MCF 10A (cell line): ENCODE data around the gene PTPRE. TPM values are rescaled to one million over a fixed set of nuclear protein-coding genes. Genes with fewer than 3 reads are reported as not detected.

Experiments
- BruUV-seq: library from RNA; stranded (reverse); fragments of 400-500 nt; replicated peaks from 2 replicates; lab custom pipeline; 2021; lab: Mats Ljungman, UMichigan
- CTCF ChIA-PET: fragments of 300-600 bp; sonication (Branson Sonifier 250); formaldehyde crosslinking; extraction: SDS; loops from one replicate; lab custom pipeline; 2021; ENCODE audit warnings: antibody characterized with exemption, inconsistent platforms; lab: Yijun Ruan, JAX
- POLR2A ChIA-PET: fragments of 300-600, 350-650 bp; sonication (Branson Sonifier 250); formaldehyde crosslinking; extraction: SDS; loops from one replicate; lab custom pipeline; 2020; ENCODE audit warnings: antibody characterized with exemption, inconsistent platforms; lab: Yijun Ruan, JAX
- DNase-seq: peaks from one replicate; pipeline ENCODE4 v3.0.0-alpha.2; 2018; ENCODE audit not compliant: unreplicated experiment
- H3K27ac Mint-ChIP-seq: one replicate; pipeline ENCODE4 v1.8.0; 2022; ENCODE audit warnings: mild to moderate bottlenecking, low read depth, mixed read lengths; ENCODE audit not compliant: unreplicated experiment
- H3K27me3 Mint-ChIP-seq: one replicate; pipeline ENCODE4 v1.8.0; 2022; ENCODE audit warnings: mixed read lengths; ENCODE audit not compliant: insufficient read depth, unreplicated experiment
- H3K36me3 Mint-ChIP-seq: one replicate; pipeline ENCODE4 v1.8.0; 2022; ENCODE audit warnings: mild to moderate bottlenecking, moderate library complexity, mixed read lengths; ENCODE audit not compliant: insufficient read depth, unreplicated experiment
- H3K4me1 Mint-ChIP-seq: one replicate; pipeline ENCODE4 v1.8.0; 2022; ENCODE audit warnings: mixed read lengths; ENCODE audit not compliant: insufficient read depth, unreplicated experiment
- H3K4me3 Mint-ChIP-seq: one replicate; pipeline ENCODE4 v1.8.0; 2022; ENCODE audit warnings: mild to moderate bottlenecking, moderate library complexity, mixed read lengths; ENCODE audit not compliant: unreplicated experiment
- H3K9me3 Mint-ChIP-seq: one replicate; pipeline ENCODE4 v1.8.0; 2022; ENCODE audit warnings: mixed read lengths; ENCODE audit not compliant: unreplicated experiment
- intact Hi-C: fragments of 100-400 bp; cut with micrococcal nuclease; formaldehyde crosslinking; loops from 2 replicates; pipeline ENCODE4 v1.14.1; 2022
- total RNA-seq: library from RNA; stranded (reverse); gene quantifications from 2 replicates; pipeline ENCODE4 v1.2.3, GENCODE V29; 2022
- TF ChIP-seq, protein P1 (sequence below): fragments of 200-600 bp; IDR thresholded peaks from one replicate; pipeline ENCODE4 v1.8.0; 2022; ENCODE audit warnings: antibody characterized with exemption, mild to moderate bottlenecking; ENCODE audit not compliant: unreplicated experiment

PTPRE gene
- total RNA-seq, 1 experiment from 2014 or later = 34.6 TPM

DNA sequence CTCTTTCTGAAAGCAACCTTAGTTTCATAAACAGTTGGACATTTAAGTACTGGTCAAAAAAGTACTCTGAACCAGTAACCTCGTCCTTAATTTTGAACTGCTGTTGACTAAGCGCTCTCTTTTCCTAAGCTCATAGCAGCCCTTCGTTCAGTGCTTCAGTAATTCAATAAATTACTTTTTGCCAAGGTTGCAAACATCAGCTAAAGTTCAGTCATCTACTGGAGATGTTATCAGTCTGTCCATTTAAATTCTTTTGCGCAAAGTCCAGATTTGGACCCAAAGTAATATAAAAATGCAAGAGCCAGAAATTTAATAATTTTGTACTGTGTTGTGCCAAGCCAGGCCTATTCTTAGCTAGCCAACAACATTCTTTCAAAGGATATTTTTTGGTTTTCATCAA is 8.4 kb downstream of the PTPRE start:
- DNase-seq = no peak
- Mint-ChIP-seq H3K4me1 (peaks cover 11% of the 10 kb centered on the region), H3K4me3 (no peak overlapping the region), H3K9me3 (no peaks in the 10 kb centered on the region), H3K27me3 (no peaks in the 10 kb centered on the region), H3K36me3 (no peaks in the 10 kb centered on the region), H3K27ac (no peak overlapping the region)
- intact Hi-C loops = no loop called here
- CTCF ChIA-PET = interaction anchor here (0.8 to 4.2 kb wide), 5 partner anchors 9 to 234 kb away, joined by 4 to 24 read pairs (median 5); no protein-coding TSS in a partner anchor
- BruUV-seq = no TSS peak
- TF ChIP-seq, protein P1, sequence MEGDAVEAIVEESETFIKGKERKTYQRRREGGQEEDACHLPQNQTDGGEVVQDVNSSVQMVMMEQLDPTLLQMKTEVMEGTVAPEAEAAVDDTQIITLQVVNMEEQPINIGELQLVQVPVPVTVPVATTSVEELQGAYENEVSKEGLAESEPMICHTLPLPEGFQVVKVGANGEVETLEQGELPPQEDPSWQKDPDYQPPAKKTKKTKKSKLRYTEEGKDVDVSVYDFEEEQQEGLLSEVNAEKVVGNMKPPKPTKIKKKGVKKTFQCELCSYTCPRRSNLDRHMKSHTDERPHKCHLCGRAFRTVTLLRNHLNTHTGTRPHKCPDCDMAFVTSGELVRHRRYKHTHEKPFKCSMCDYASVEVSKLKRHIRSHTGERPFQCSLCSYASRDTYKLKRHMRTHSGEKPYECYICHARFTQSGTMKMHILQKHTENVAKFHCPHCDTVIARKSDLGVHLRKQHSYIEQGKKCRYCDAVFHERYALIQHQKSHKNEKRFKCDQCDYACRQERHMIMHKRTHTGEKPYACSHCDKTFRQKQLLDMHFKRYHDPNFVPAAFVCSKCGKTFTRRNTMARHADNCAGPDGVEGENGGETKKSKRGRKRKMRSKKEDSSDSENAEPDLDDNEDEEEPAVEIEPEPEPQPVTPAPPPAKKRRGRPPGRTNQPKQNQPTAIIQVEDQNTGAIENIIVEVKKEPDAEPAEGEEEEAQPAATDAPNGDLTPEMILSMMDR = no peak
- POLR2A ChIA-PET = no interaction called here

DNA sequence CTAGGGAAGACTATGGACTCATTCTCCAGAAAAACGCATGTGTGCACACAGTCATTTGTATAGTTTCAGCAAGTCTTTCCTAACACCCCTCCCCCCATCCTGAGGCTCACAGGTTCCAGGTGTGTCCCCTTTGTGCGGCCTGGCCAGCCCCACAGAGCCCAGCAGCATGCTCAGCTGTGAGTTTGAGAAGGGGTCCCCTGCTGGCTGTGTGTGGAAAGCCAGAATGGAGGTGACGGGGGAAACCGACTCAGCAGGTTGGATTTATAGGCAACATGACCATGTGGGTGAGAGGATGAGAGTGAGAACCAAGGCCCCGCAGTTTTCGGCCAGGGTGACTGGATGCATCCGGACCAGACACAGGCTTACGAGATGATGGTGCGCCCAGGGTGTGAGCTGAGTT is 9.9 kb downstream of the PTPRE start:
- peaks cover 15% of the 10 kb centered on the region for H3K4me1 Mint-ChIP-seq
- no peaks in the 10 kb centered on the region for H3K27me3 Mint-ChIP-seq
- TF ChIP-seq, protein P1 = no peak
- BruUV-seq = no TSS peak
- H3K27ac Mint-ChIP-seq = no peak overlapping the region
- intact Hi-C loops = no loop called here
- no peaks in the 10 kb centered on the region for H3K36me3 Mint-ChIP-seq
- DNase-seq = no peak
- H3K4me3 Mint-ChIP-seq = no peak overlapping the region
- ChIA-PET CTCF (interaction anchor here (0.7 to 2.6 kb wide), 4 partner anchors 11 to 293 kb away, joined by 3 to 8 read pairs (median 4); no protein-coding TSS in a partner anchor), POLR2A (no interaction called here)
- H3K9me3 Mint-ChIP-seq = no peaks in the 10 kb centered on the region

DNA sequence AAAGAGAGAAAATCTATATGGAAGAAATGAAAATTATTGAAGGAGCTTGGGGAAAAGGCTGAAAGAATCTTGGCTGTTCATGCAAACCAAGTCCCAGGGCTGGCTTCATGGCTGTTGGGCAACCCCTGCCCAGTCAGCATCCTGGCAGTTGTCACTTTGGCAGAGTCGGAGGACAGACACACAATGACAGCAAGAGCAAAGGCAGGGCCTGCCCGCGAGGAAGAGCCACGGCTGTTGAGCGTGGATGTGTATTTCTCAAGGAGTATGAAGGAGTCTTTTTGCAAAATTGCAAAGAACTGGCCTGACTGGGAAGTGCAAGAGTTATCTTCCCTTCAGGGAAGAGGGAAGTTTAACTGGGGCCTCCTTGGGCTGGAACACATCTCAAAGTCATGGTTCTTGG is 11.7 kb downstream of the PTPRE start:
- Mint-ChIP-seq H3K4me1 (peaks cover 26% of the 10 kb centered on the region), H3K36me3 (no peaks in the 10 kb centered on the region), H3K27me3 (no peaks in the 10 kb centered on the region), H3K4me3 (no peak overlapping the region), H3K27ac (peak overlapping the region; percentile 35), H3K9me3 (no peaks in the 10 kb centered on the region)
- CTCF ChIA-PET = interaction anchor here (0.6 to 2.6 kb wide), 3 partner anchors 13 to 93 kb away, joined by 3 to 8 read pairs (median 6); no protein-coding TSS in a partner anchor
- DNase-seq = no peak
- intact Hi-C loops = no loop called here
- no TSS peak for BruUV-seq
- TF ChIP-seq, protein P1 = no peak
- POLR2A ChIA-PET = no interaction called here

DNA sequence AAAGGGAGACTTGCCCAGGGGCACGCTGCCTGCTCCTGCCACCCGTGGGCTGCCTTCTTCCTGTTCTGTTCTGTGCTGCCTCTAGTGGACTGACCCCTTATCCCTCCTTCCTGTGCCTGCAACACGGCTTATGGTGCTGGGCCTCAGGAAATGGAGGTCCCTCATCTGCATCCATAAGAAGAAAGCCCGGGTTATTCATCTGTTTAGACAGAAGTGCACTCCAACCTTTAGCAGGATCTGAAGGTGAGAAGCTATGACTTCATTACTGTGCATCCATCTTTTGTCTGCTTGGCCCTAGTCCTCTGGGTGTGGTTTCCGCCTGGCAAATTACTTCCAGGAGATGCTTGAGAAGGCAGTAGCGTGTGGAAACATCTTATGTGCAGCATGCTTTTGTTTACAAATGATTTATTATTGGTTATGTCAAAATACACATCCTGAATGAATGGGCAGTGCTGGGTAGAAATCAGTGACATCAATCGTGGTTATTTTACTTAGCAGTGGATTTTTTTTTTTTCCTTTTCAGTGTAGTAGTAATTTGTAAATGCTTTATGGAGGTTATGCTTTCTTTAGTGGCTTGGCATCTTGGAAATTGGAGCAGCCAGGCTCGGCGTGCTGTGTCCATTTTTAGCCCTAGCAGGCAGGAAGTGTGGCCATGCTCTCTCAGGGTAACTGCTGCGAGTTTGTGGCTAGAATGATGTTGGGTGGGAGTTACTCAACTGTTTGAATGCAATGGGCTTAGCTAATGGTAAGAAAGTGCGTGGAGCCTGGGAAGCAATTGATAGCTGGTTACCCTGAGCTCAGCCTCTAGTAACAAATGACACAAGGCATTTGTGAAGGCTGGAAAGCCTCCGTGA is 12.7 kb downstream of the PTPRE start:
- Mint-ChIP-seq H3K27me3 (no peaks in the 10 kb centered on the region), H3K36me3 (no peaks in the 10 kb centered on the region), H3K4me1 (peaks cover 26% of the 10 kb centered on the region), H3K9me3 (no peaks in the 10 kb centered on the region), H3K4me3 (no peak overlapping the region), H3K27ac (no peak overlapping the region)
- POLR2A ChIA-PET = interaction anchor here (1.1 kb wide), 1 partner anchor 72 kb away, joined by 3 read pairs; no protein-coding TSS in a partner anchor
- CTCF ChIA-PET = interaction anchor here (0.6 to 7.4 kb wide), 4 partner anchors 13 to 210 kb away, joined by 3 to 55 read pairs (median 11); partner anchors contain the start of gene PTPRE
- BruUV-seq = no TSS peak
- TF ChIP-seq, protein P1 = no peak
- intact Hi-C loops = no loop called here
- peak; percentile 54 for DNase-seq
